NCI-H526 treated with DMSO at 0.1 percent for 48 hours (cell line): ENCODE measurements around the gene FCMR.

ENCODE experiments used
- DNase-seq: peaks from one replicate; lab custom pipeline; 2025; lab: John Stamatoyannopoulos, UW

The FCMR gene

GRCh38 chr1:206921772-206922265 is at the start of gene FCMR:
Gene FCMR (minus strand): TSS chr1:206921941. CDS start chr1:206921854, 87 bp downstream.
- DNase-seq, result no peak

DNA sequence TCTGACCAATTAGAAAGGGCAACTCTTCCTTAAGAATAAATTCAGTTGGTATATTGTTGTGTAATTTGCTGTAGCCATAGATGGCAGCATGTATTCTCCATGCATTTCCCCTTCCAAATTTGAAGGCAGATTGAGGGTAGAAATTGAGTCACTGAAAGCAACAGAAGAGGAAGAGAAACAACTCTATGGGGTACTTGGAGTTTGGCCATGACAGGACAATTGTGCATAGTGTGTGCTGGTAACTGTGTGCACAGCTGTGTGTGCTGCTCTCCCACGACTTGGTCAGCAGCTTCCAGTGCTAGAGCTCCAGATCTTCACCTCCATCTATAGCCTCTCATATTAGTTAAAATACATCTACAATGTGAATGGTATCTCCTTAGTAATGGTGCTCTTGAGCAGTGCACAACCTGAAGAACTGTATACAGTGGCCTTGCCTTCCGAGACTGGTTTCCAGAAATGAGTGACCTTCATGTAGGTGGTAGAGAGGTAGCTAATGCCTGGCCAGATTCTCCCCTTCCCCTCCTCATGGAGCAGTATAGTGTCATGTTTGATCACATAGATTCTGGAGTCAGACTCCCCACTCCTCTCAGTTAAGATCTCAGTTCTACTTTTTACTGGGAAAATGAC is 49.4 kb upstream of the FCMR start:
- DNase-seq, result no peak

DNA sequence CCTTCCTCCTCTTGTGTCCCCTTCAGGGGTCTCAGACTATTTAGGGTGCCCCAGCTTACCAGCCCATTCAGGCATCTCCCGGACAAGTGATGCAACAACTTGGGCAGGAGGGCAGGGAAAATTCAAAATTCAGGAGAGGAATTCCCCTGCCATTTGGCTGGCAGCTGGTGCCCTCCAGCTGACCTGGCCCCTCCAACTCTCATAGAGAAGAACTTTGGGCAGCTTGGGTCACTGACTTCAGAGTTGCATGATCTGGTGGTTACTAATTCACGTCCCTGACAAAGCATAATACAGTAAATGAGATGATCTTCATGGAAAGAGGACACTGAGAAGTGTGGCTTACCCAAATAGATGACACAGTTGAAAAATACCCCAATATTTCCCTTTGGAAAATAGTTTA is 48.7 kb upstream of the FCMR start, which contains the start of gene FCAMR:
Gene FCAMR (minus strand): TSS at position 15 of the 400 bp plus-strand sequence. CDS start 335 bp downstream, outside the sequence.
- no peak for DNase-seq

DNA sequence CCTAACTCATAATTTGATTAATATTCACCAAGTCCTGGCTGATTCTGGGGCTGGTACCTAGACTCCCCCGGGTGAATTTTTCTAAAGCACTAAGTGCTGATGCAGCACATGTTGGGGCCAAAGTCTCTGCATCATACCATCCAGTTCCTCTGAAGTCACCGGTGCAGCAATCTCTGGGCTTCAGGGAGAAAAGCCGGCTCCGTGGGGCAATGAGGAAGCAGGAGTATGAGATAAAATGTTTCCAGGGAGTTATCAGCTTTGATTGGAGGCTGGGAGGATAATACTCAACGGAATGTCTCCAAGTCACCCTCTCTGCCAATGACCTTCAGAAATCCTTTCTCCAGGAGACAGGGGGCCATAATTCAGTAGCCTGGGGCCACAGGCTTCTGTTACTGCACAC is 47.3 kb upstream of the FCMR start:
- no peak for DNase-seq

DNA sequence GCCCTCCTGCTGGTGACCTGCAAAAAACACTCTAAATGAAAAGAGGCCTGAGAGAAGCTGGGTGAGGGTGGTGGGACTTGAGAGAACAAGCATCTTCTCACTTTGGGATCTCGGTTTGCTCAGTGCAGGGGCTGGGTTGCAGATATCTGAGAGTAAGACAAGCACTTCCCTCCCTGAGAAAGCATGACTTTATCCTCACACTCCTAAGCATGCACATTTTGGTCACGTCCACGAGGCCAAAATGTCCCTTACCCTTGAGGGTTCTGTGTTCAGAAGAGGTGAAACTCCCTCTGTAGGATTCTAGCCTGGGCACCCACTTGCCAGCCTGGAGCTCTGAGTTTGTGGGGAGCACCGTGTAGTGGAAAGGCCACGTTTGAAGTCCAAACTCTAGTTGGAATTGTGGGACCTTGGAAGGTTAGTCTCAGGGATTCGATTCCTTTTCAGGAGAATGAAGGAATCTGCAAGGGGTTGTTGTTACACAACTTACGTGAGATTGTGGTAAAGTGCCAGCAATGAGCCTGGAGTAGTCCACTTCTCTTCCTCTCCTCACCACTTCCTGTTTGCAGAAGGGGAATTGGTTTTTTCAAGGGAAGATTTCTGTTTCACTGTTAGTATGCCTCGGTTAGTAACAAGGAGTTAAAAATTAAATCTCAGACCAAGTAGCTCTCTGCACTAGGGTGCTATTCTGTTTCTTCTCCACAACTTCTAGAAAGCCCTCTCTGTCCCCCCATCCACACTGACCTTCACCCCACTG is 45.5 kb upstream of the FCMR start:
- no peak for DNase-seq

DNA sequence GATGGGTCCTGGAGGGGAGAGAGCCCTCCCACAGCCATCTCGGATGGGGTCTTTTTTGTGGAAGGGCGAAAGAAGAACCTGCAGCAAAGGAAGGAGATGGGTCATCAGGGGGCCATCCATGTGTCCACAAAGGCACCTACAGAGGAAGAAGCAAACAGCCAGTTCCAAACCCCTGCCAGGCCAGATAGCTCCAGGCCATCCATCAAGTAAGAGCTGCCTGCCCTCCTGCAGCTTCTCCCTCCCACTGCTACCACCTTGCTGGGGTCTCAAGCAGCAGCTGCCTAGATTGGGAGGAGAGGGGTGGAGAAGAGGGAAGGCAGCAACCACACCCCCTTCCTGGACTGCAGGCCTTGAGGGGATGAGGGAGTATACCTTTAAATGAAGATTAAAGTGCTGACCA is 44.0 kb upstream of the FCMR start:
- DNase-seq, result no peak

DNA sequence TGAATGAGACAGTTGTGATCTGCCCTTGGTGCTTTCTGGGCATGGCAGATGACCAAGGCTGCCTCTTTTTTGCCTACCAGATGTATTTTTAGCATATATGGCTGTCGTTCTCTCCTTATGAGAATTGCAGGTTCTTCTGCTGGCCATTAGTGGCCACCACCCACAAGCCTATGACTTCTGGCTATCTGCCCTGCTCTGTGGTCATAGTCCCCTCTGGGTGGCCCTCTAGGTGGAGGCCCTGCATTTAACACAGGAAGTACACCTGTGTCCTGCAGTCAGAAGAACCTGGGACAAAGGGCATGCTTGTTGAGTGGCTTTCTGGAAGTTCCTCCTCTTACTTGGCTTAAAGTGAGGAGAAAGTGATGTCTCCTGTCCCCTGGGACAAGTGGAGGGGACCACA is 42.0 kb upstream of the FCMR start:
- DNase-seq, result no peak

DNA sequence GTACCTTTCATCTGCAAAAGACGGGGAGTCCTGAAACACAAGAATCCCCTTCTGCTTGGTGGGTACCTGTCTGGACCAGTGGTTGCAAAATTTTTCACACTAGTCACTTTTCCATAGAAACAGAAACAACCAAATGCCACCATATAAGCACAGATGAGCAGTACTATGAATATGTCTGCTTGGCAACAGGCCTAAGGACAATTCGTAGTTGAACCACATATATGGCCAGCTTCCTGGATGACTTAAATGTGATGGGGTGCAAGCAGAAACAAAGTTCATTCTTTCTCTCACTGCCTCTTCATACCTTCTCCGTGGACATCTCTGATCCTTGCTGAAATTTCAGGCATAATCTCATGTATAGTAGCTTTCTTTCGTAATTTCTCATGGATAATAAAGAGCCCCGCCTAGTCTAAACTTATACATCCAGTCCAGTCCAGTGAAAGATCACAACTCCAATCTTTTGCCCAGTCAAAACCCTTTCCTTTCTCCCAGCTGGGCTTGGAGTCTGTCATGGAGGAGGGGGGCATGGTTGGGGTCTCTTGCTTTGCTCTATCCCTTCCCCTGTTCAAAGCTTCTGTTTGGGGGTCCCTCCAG is 41.5 kb upstream of the FCMR start:
- DNase-seq, result no peak

GRCh38 chr1:206962272-206962671 is 40.5 kb upstream of the FCMR start:
- no peak for DNase-seq

- DNase-seq, result no peak
These were observed 39.9 kb upstream of the FCMR start for GRCh38 chr1:206961668-206962067.

GRCh38 chr1:206960676-206961386 is 39.1 kb upstream of the FCMR start:
- no peak for DNase-seq

DNA sequence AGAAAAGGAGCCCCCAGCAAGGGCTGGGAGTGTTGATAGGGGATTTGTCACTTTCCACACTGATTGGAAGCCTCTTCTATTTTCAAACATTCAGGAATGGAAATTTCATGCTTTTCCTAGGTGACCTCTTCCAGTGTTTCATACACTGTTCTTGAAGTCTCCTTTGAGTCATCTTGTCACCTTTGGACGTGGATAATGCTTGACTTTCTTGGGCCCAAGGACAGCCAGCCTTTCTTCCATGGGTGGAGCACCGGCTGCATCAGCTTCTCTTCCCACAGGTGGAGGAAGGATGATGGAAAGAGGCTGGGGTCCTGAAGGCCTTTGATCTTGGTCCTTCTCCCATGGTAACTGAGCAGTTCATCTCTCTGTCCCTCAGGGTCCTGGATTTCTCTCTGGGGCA is 36.4 kb upstream of the FCMR start:
- DNase-seq, result no peak

DNA sequence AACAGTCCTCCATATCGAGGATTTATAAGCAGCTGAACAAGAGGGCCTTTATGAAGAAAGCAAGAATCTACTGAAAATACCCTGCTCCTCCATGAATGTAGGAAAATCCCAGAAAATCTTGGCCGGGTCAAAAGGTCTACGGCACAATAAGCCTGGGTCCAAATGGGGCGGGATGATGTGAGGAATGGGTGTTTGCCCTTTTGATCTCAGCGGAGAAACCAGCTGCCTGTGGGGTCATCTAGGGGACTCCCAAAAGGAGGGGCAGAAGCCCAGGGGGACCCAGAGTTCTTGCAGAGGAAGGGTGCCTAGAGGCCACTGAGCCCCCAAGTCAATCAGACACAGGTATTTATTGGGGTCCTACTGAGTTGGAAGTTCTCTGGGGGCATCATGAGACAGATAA is 35.9 kb upstream of the FCMR start:
- no peak for DNase-seq

- DNase-seq, result no peak
These were observed 34.0 kb upstream of the FCMR start for GRCh38 chr1:206955476-206956451.

GRCh38 chr1:206954459-206955342 is 33.0 kb upstream of the FCMR start:
- DNase-seq, result no peak

GRCh38 chr1:206953626-206954025 is 31.9 kb upstream of the FCMR start:
- no peak for DNase-seq

GRCh38 chr1:206953126-206953525 is 31.4 kb upstream of the FCMR start:
- DNase-seq, result no peak

DNA sequence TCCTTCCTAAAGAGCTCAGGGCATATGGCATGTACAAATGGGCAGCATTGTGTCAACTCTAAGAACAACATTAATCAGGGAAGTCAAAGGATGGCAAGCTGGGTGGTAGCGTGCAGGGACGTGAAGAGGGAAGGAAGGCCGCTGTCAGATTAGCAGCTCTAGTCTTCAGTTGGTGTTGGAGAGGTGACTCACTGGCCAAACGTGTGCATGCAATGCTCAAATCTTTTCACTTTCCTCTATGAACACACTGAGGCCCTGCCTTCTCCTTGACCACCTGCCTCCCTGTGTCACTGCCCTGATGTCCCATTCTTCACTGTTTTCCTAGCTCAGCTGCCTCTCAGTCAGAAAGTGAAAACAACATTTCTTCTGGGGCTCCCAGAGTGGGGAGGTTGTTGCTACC is 30.4 kb upstream of the FCMR start:
- DNase-seq, result no peak

- no peak for DNase-seq
These were observed 29.8 kb upstream of the FCMR start for GRCh38 chr1:206951318-206952100.
